HepG2 (cell line): Measurements from ENCODE around the gene ATR. TPM values are rescaled to one million over a fixed set of nuclear protein-coding genes. Genes with fewer than 3 reads are reported as not detected.

Experiments used
- ATAC-seq: fragments of 200-7000 bp; cut with Tn5 transposase; 3 replicates; pipeline ENCODE4 v1.9.1; 2020; ENCODE audit warnings: mild to moderate bottlenecking, moderate library complexity
- Bru-seq: library from RNA; stranded (reverse); fragments of 400-500 nt; gene quantifications from one replicate; lab custom pipeline; 2021; lab: Mats Ljungman, UMichigan
- BruChase-seq, 2 experiments: library from RNA; stranded (reverse); fragments of 400-500 nt; gene quantifications; one replicate each; lab custom pipeline; 2021; lab: Mats Ljungman, UMichigan
- BruUV-seq: library from RNA; stranded (reverse); fragments of 400-500 nt; replicated peaks from 2 replicates; lab custom pipeline; 2021; lab: Mats Ljungman, UMichigan
- CTCF ChIA-PET: fragments of 300-600 bp; formaldehyde crosslinking; extraction: SDS; loops from one replicate; lab custom pipeline; 2021; ENCODE audit warnings: low total read pairs, inconsistent platforms, low intra/inter-chr PET ratio; lab: Yijun Ruan, JAX
- POLR2A ChIA-PET: fragments of 350-600 bp; sonication (Branson Sonifier 250); formaldehyde crosslinking; loops from one replicate; lab custom pipeline; 2020; ENCODE audit warnings: antibody characterized with exemption, inconsistent platforms; lab: Yijun Ruan, JAX
- DNase-seq: peaks from one replicate; pipeline ENCODE4 v3.0.0-alpha.2; 2015; ENCODE audit warnings: low spot score
- FAIRE-seq: peaks from 3 replicates; lab custom pipeline; 2011; peaks lifted over from hg19 to GRCh38; lab: Jason Lieb, UNC
- H2AFZ ChIP-seq: one replicate; pipeline ENCODE4 v1.6.1; 2011; ENCODE audit warnings: low read length, inconsistent platforms
- H3K27ac ChIP-seq: fragments of 300-600 bp; 3 replicates; pipeline ENCODE4 v1.8.0; 2011; ENCODE audit warnings: mixed run types, mild to moderate bottlenecking, mixed read lengths, low read length, inconsistent platforms; ENCODE audit not compliant: insufficient read depth; ENCODE audit errors: extremely low read length
- H3K27me3 ChIP-seq, 2 experiments: fragments of 200-600 bp in 1 of 2; 2 replicates in 1 of 2; 3 replicates in 1 of 2; pipeline versions ENCODE4 v1.6.0 to v1.8.0; 2011; ENCODE audit warnings: low read length in 2 of 2, mild to moderate bottlenecking in 2 of 2, moderate library complexity in 2 of 2, inconsistent platforms in 1 of 2; ENCODE audit not compliant: insufficient read depth in 2 of 2, control insufficient read depth in 1 of 2
- H3K36me3 ChIP-seq, 2 experiments: fragments of 200-600 bp in 1 of 2; replicated peaks in 1 of 2; 2 replicates in 1 of 2; 3 replicates in 1 of 2; pipeline versions ENCODE4 v1.5.1 to v1.8.0; 2011; ENCODE audit warnings: low read length in 2 of 2, inconsistent platforms in 1 of 2; ENCODE audit not compliant: insufficient read depth in 2 of 2, control insufficient read depth in 1 of 2
- H3K4me1 ChIP-seq: 2 replicates; pipeline ENCODE4 v1.5.1; 2012; ENCODE audit warnings: low read length, inconsistent platforms; ENCODE audit not compliant: insufficient read depth
- H3K4me2 ChIP-seq: 2 replicates; pipeline ENCODE4 v1.6.0; 2011; ENCODE audit warnings: low read depth, low read length, inconsistent platforms
- H3K4me3 ChIP-seq, 3 experiments: fragments of 200-600 bp in 1 of 3; sonication (generic), shearing (Covaris generic) in 1 of 3; replicated peaks in 1 of 3; 2 replicates each; pipeline ENCODE4 v1.5.1; 2011 to 2016; ENCODE audit warnings: low read length in 3 of 3, inconsistent platforms in 2 of 3, low read depth in 2 of 3, mild to moderate bottlenecking in 2 of 3, control low read depth in 1 of 3, mixed read lengths in 1 of 3; ENCODE audit not compliant: insufficient read depth in 1 of 3
- H3K79me2 ChIP-seq: one replicate; pipeline ENCODE4 v1.6.1; 2011; ENCODE audit warnings: low read length, inconsistent platforms; ENCODE audit not compliant: insufficient read depth
- H3K9ac ChIP-seq: 2 replicates; pipeline ENCODE4 v1.6.0; 2011; ENCODE audit warnings: mild to moderate bottlenecking, low read depth, low read length, inconsistent platforms; ENCODE audit not compliant: insufficient read depth
- H3K9me3 ChIP-seq: 2 replicates; pipeline ENCODE4 v1.5.1; 2012; ENCODE audit warnings: mild to moderate bottlenecking, low read length
- H4K20me1 ChIP-seq: 2 replicates; pipeline ENCODE4 v1.6.0; 2011; ENCODE audit warnings: inconsistent platforms, mild to moderate bottlenecking, low read length, moderate library complexity; ENCODE audit not compliant: insufficient read depth
- CENPT ChIP-seq: sonication (generic); formaldehyde crosslinking; IDR thresholded peaks from 2 replicates; pipeline ENCODE4 v1.8.0; 2022; ENCODE audit warnings: low read depth, mild to moderate bottlenecking, moderate library complexity, missing genetic modification reagents
- FLYWCH1 ChIP-seq: sonication (generic); formaldehyde crosslinking; IDR thresholded peaks from 2 replicates; pipeline ENCODE4 v1.8.1; 2023; ENCODE audit warnings: mild to moderate bottlenecking, missing genetic modification reagents
- FOXA3 ChIP-seq: IDR thresholded peaks from 2 replicates; pipeline ENCODE4 v1.6.1; 2016; ENCODE audit warnings: missing genetic modification reagents, missing compliant biosample characterization
- HES4 ChIP-seq: sonication (generic); formaldehyde crosslinking; IDR thresholded peaks from 2 replicates; pipeline ENCODE4 v1.9.0; 2021; ENCODE audit warnings: mild to moderate bottlenecking, missing genetic modification reagents, borderline replicate concordance
- MTA1 ChIP-seq: sonication (generic); formaldehyde crosslinking; IDR thresholded peaks from 2 replicates; pipeline ENCODE4 v1.4.0; 2020; ENCODE audit warnings: missing genetic modification reagents, mild to moderate bottlenecking, borderline replicate concordance
- PCBP1 ChIP-seq: fragments of 200-400 bp; formaldehyde crosslinking; IDR thresholded peaks from 2 replicates; pipeline ENCODE4 v1.6.1; 2017; ENCODE audit warnings: mild to moderate bottlenecking, low read depth, low read length, borderline replicate concordance
- POLR2A ChIP-seq, 2 experiments: IDR thresholded peaks; 2 replicates each; pipeline ENCODE4 v1.6.1; 2011; ENCODE audit warnings: low read depth in 2 of 2, low read length in 2 of 2, mild to moderate bottlenecking in 1 of 2, moderate library complexity in 1 of 2; ENCODE audit not compliant: insufficient read depth in 1 of 2
- SP5 ChIP-seq: IDR thresholded peaks from 2 replicates; pipeline ENCODE4 v1.6.1; 2016; ENCODE audit warnings: low read depth, borderline replicate concordance
- SRF ChIP-seq: IDR thresholded peaks from 2 replicates; pipeline ENCODE4 v1.6.1; 2011; ENCODE audit warnings: mild to moderate bottlenecking, low read depth, low read length, moderate library complexity
- TCF7 ChIP-seq: sonication (generic); IDR thresholded peaks from 2 replicates; pipeline ENCODE4 v1.6.1; 2016; ENCODE audit warnings: antibody characterized with exemption, low read depth
- TMF1 ChIP-seq: sonication (generic); formaldehyde crosslinking; IDR thresholded peaks from 2 replicates; pipeline ENCODE4 v1.8.1; 2022; ENCODE audit warnings: low read depth, missing genetic modification reagents
- ZBTB37 ChIP-seq: sonication (generic); formaldehyde crosslinking; IDR thresholded peaks from 2 replicates; pipeline ENCODE4 v1.4.0; 2020; ENCODE audit warnings: mild to moderate bottlenecking, missing genetic modification reagents
- ZNF121 ChIP-seq: sonication (generic); formaldehyde crosslinking; IDR thresholded peaks from 2 replicates; pipeline ENCODE4 v1.5.0; 2020; ENCODE audit warnings: mild to moderate bottlenecking, missing genetic modification reagents
- ZNF253 ChIP-seq: sonication (generic); formaldehyde crosslinking; IDR thresholded peaks from 2 replicates; pipeline ENCODE4 v1.8.0; 2022; ENCODE audit warnings: mild to moderate bottlenecking, missing genetic modification reagents, borderline replicate concordance
- ZNF331 ChIP-seq: sonication (generic); formaldehyde crosslinking; IDR thresholded peaks from 2 replicates; pipeline ENCODE4 v1.4.0; 2020; ENCODE audit warnings: missing genetic modification reagents
- ZNF44 ChIP-seq: sonication (generic); formaldehyde crosslinking; IDR thresholded peaks from 2 replicates; pipeline ENCODE4 v1.5.1; 2020; ENCODE audit warnings: mild to moderate bottlenecking, missing genetic modification reagents
- ZNF713 ChIP-seq: sonication (generic); formaldehyde crosslinking; IDR thresholded peaks from 2 replicates; pipeline ENCODE4 v1.4.0; 2020; ENCODE audit warnings: mild to moderate bottlenecking, missing genetic modification reagents
- ZNF790 ChIP-seq: sonication (generic); formaldehyde crosslinking; IDR thresholded peaks from 2 replicates; pipeline ENCODE4 v1.8.0; 2022; ENCODE audit warnings: missing genetic modification reagents, mild to moderate bottlenecking, borderline replicate concordance
- WGBS: methylation state at CpG from one replicate; pipeline ENCODE4 v1.1.6; 2017; ENCODE audit warnings: low lambda C conversion rate; 5-methylcytosine and 5-hydroxymethylcytosine counted together
- in situ Hi-C: cut with HindIII; loops from 2 replicates; pipeline ENCODE4 v1.10.0; 2017; ENCODE audit warnings: low pct_unique_long_range_greater_than_20kb; ENCODE audit not compliant: extremely low pct_ligation_motif_present
- intact Hi-C: fragments of 100-400 bp; cut with micrococcal nuclease; formaldehyde crosslinking; loops from one replicate; pipeline ENCODE4 v1.10.0; 2022; ENCODE audit not compliant: unreplicated experiment
- long read RNA-seq, 2 experiments: library from RNA in 1 of 2; library from polyadenylated mRNA in 1 of 2; stranded (forward) in 1 of 2; unstranded in 1 of 2; transcript quantifications; one replicate each; pipeline ENCODE4 v2.0.0, GENCODE V29; 2019 to 2022
- polyA minus RNA-seq, 3 experiments: library from RNA; depleted of rRNA, polyadenylated mRNA; stranded (reverse); fragments of >200 nt; gene quantifications; 2 replicates each; pipeline ENCODE4 v1.2.3, GENCODE V29; 2011; ENCODE audit warnings: low replicate concordance in 1 of 3
- polyA plus RNA-seq, 8 experiments: library from polyadenylated mRNA; depleted of rRNA in 3 of 8; stranded (reverse) in 7 of 8; unstranded in 1 of 8; fragments of >200 nt; fragmentation: Illumina TruSeq in 4 of 8; extraction: Trizol in 4 of 8; gene quantifications; 2 replicates each; pipeline versions ENCODE4 v1.2.1 to v1.2.3, GENCODE V29; 2011 to 2016; ENCODE audit warnings: low read depth in 4 of 8, missing spikeins in 1 of 8, mixed read lengths in 1 of 8; ENCODE audit not compliant: insufficient read depth in 1 of 8
- total RNA-seq, 5 experiments: library from RNA; depleted of rRNA; stranded (reverse); fragments of >200 nt; fragmentation: Illumina TruSeq; extraction: Trizol; gene quantifications; 2 replicates each; pipeline ENCODE4 v1.2.3, GENCODE V29; 2016; ENCODE audit warnings: low read depth in 1 of 5

Gene ATR
- total RNA-seq (2016; rRNA removed; fragmentation: Illumina TruSeq; extraction: Trizol) (17.0 and 21.7 TPM in 2 replicates), polyA plus RNA-seq (2011; rRNA removed) (5.4 and 6.6 TPM in 2 replicates), polyA minus RNA-seq (2011; rRNA and poly(A)+ RNA removed; ENCODE audit: low replicate concordance) (6.9 and 27.7 TPM in 2 replicates), Bru-seq, nascent RNA (percentile 64 among the genes with signal in this experiment), BruChase-seq, experiment 1, labeled RNA remaining after a 6-hour chase (percentile 66 among the genes with signal in this experiment), BruChase-seq, experiment 2, labeled RNA remaining after a 2-hour chase (percentile 71 among the genes with signal in this experiment)
- total RNA-seq (2016; cell fraction: cytosol; rRNA removed; fragmentation: Illumina TruSeq; extraction: Trizol; ENCODE audit: low read depth) = 3.3 and 4.6 TPM in 2 replicates
- total RNA-seq (2016; cell fraction: insoluble cytoplasmic fraction; rRNA removed; fragmentation: Illumina TruSeq; extraction: Trizol) = 16.0 and 21.3 TPM in 2 replicates
- 5.3 and 6.0 TPM in 2 replicates for total RNA-seq (2016; cell fraction: membrane; rRNA removed; fragmentation: Illumina TruSeq; extraction: Trizol)
- total RNA-seq (2016; cell fraction: nucleus; rRNA removed; fragmentation: Illumina TruSeq; extraction: Trizol) = 32.5 and 33.4 TPM in 2 replicates
- polyA plus RNA-seq (2011; cell fraction: cytosol; rRNA removed) = 1.7 and 3.5 TPM in 2 replicates
- polyA plus RNA-seq (2011; cell fraction: nucleus; rRNA removed) = 7.2 and 8.3 TPM in 2 replicates
- 6.6 and 8.4 TPM in 2 replicates for polyA plus RNA-seq (2012)
- 1.3 TPM in 2 replicates for polyA plus RNA-seq (2016; cell fraction: cytosol; fragmentation: Illumina TruSeq; extraction: Trizol; ENCODE audit: low read depth)
- polyA plus RNA-seq (2016; cell fraction: insoluble cytoplasmic fraction; fragmentation: Illumina TruSeq; extraction: Trizol; ENCODE audit: low read depth) = 12.9 and 13.9 TPM in 2 replicates
- polyA plus RNA-seq (2016; cell fraction: membrane; fragmentation: Illumina TruSeq; extraction: Trizol; ENCODE audit: low read depth) = 1.6 and 1.9 TPM in 2 replicates
- polyA plus RNA-seq (2016; cell fraction: nucleus; fragmentation: Illumina TruSeq; extraction: Trizol; ENCODE audit: insufficient read depth, low read depth) = 24.5 and 26.4 TPM in 2 replicates
- polyA minus RNA-seq (2011; cell fraction: cytosol; rRNA and poly(A)+ RNA removed) = 6.3 and 7.6 TPM in 2 replicates
- 32.3 and 42.5 TPM in 2 replicates for polyA minus RNA-seq (2011; cell fraction: nucleus; rRNA and poly(A)+ RNA removed)
- long read RNA-seq, experiment 1, partial matches to known transcripts = 2 of 2 reads
- long read RNA-seq, experiment 1, other reads (novel, unspliced or antisense) = 0 of 2 reads
- long read RNA-seq, experiment 2, partial matches to known transcripts = 3 of 11 reads
- long read RNA-seq, experiment 2, other reads (novel, unspliced or antisense) = 8 of 11 reads

GRCh38 chr3:142578329-142579223, at the start of gene ATR:
Gene ATR (minus strand): TSS chr3:142578733. CDS start chr3:142578704, 29 bp downstream.
- in situ Hi-C loops = no loop called here
- POLR2A ChIA-PET = interaction anchor here (0.7 to 2.2 kb wide), 13 partner anchors 9 to 423 kb away, joined by 3 to 17 read pairs (median 5); partner anchors contain the start of genes PLS1, TRPC1 and U2SURP
- TF ChIP-seq ZNF253 (CRISPR knock-in tag) (peak; percentile 45; the same call in 1 of the 2 replicates), POLR2A (IDR thresholded peaks at IDR 0.05; ENCODE audit: insufficient read depth in 1 of 2, low read depth in 2 of 2, low read length in 2 of 2) (peak; percentile 88 to 89), TCF7 (0 out of 2 replicates have a peak, but pooled peaks have one; percentile 50), ZNF790 (CRISPR knock-in tag) (peak; percentile 64; the same call in 1 of the 2 replicates), TMF1 (peak; percentile 95), FLYWCH1 (CRISPR knock-in tag) (no peak), CENPT (CRISPR knock-in tag) (no peak), MTA1 (peak; percentile 90; the same call in 1 of the 2 replicates), ZNF713 (CRISPR knock-in tag) (no peak), ZNF331 (CRISPR knock-in tag) (peak; percentile 96), PCBP1 (0 out of 2 replicates have a peak, but pooled peaks have one; percentile 87), SRF (no peak), SP5 (CRISPR knock-in tag) (peak; percentile 94), HES4 (CRISPR knock-in tag) (no peak; the same call in 1 of the 2 replicates), ZBTB37 (CRISPR knock-in tag) (no peak; the same call in 1 of the 2 replicates), ZNF44 (CRISPR knock-in tag) (peak; percentile 92), ZNF121 (CRISPR knock-in tag) (peak; percentile 82), FOXA3 (peak; percentile 76)

More at GRCh38 chr3:142578329-142579223, at the start of gene ATR:
- DNase-seq (peak; percentile 89), ATAC-seq (peak; percentile 97), FAIRE-seq (peak; percentile 74)
- Histone ChIP-seq H3K4me2 (peak within 1 kb of the TSS; percentile 86), H3K36me3 (no peaks in the 10 kb centered on the region), H2AFZ (peak within 1 kb of the TSS; percentile 91), H3K27ac (peak within 1 kb of the TSS; percentile 90), H3K9ac (peak within 1 kb of the TSS; percentile 88), H3K4me3 (peak within 1 kb of the TSS; percentile 81 to 89 (median 84)), H3K27me3 (no peaks in the 10 kb centered on the region; a peak in 1 of 5 replicates), H4K20me1 (no peaks in the 10 kb centered on the region), H3K9me3 (no peaks in the 10 kb centered on the region), H3K4me1 (peaks cover 30% of the 10 kb centered on the region), H3K79me2 (peaks cover 31% of the 10 kb centered on the region)
- BruUV-seq = no TSS peak
- 3% methylated on average over 5 of the region's 65 CpGs for WGBS
- CTCF ChIA-PET = no interaction called here
- intact Hi-C loops = loop anchor here (1.0 to 10.0 kb wide), 2 partner anchors 18 to 134 kb away; partner anchors contain the start of genes PLS1 and XRN1
